Naive thymus-derived CD8-positive, alpha-beta T cell (primary cell): ENCODE results near the gene ARFGAP1. TPM values are rescaled to one million over a fixed set of nuclear protein-coding genes. Genes with fewer than 3 reads are reported as not detected.
A peak's percentile ranks its signal among the peaks of the same experiment; 100 is the strongest.

Source experiments
- ATAC-seq, 2 donors: fragments of 150-1000 bp; cut with Tn5 transposase in 1 of 2; sonication (Bioruptor Pico), chemical (Tn5 transposase) in 1 of 2; 1 replicate in 1 of 2; 2 replicates in 1 of 2; pipeline ENCODE4 v1.10.0; 2021; ENCODE audit warnings: mild to moderate bottlenecking in 2 of 2, moderate library complexity in 2 of 2
- POLR2A ChIA-PET: fragments of 350-600 bp; sonication (Branson Sonifier 250); formaldehyde crosslinking; loops from one replicate; lab custom pipeline; 2021; ENCODE audit warnings: antibody characterized with exemption; lab: Charles Lee
- DNase-seq, 10 donors: peaks; one replicate each; pipeline versions ENCODE4 v3.0.0 to v3.0.0-alpha.2; 2020 to 2022
- H3K27ac Mint-ChIP-seq, 10 donors: one replicate each; pipeline ENCODE4 v1.8.0; 2020 to 2022; ENCODE audit warnings: mild to moderate bottlenecking in 10 of 10, mixed read lengths in 10 of 10, moderate library complexity in 4 of 10, inconsistent platforms in 1 of 10
- H3K27me3 Mint-ChIP-seq, 5 donors: one replicate each; pipeline ENCODE4 v1.8.0; 2021 to 2022; ENCODE audit warnings: mixed read lengths in 5 of 5
- H3K36me3 Mint-ChIP-seq, 3 donors: one replicate each; pipeline ENCODE4 v1.8.0; 2020 to 2022; ENCODE audit warnings: mixed read lengths in 3 of 3, mild to moderate bottlenecking in 2 of 3, inconsistent platforms in 1 of 3
- H3K4me1 Mint-ChIP-seq, 4 donors: one replicate each; pipeline ENCODE4 v1.8.0; 2021 to 2022; ENCODE audit warnings: mixed read lengths in 4 of 4
- H3K4me3 Mint-ChIP-seq, 10 donors: one replicate each; pipeline ENCODE4 v1.8.0; 2020 to 2022; ENCODE audit warnings: mild to moderate bottlenecking in 10 of 10, mixed read lengths in 10 of 10, moderate library complexity in 6 of 10, inconsistent platforms in 1 of 10
- H3K9me3 Mint-ChIP-seq, 9 donors: one replicate each; pipeline ENCODE4 v1.8.0; 2020 to 2022; ENCODE audit warnings: mixed read lengths in 9 of 9, mild to moderate bottlenecking in 3 of 9, inconsistent platforms in 1 of 9, moderate library complexity in 1 of 9
- polyA plus RNA-seq, 3 donors: library from polyadenylated mRNA; unstranded; fragments of 300-500 nt; fragmentation: Illumina TruSeq; gene quantifications; one replicate each; pipeline ENCODE4 v1.2.3, GENCODE V29; 2021
- total RNA-seq, 8 experiments: library from RNA in 2 of 8; stranded (reverse) in 2 of 8; gene quantifications; one replicate each; pipeline ENCODE4 v1.2.3 and lab custom pipeline; 2021 to 2026

ARFGAP1 gene
- total and polyA plus RNA-seq, 5 experiments from 2014 or later, result 11.5 to 101 (median 19.4) TPM

GRCh38 chr20:63327231-63327745, 54.7 kb downstream of the ARFGAP1 start:
- DNase-seq, result peak in 3 of 10 donors; percentile 3 to 55 (median 19)
- Mint-ChIP-seq H3K4me3 (peak overlapping the region in 1 of 10 donors; percentile 14), H3K27me3 (peaks cover 3 to 14% (median 7%) of the 10 kb centered on the region in 5 donors)

GRCh38 chr20:63328026-63328700, 55.5 kb downstream of the ARFGAP1 start:
- POLR2A ChIA-PET, result no interaction called here
- peak in 1 of 2 donors; percentile 55 for ATAC-seq
- Mint-ChIP-seq H3K4me1 (peaks cover 0 to 10% (median 5%) of the 10 kb centered on the region in 4 donors), H3K9me3 (peaks cover 0 to 12% (median 8%) of the 10 kb centered on the region in 9 donors), H3K27ac (peak overlapping the region in 7 of 10 donors; percentile 21 to 91 (median 76)), H3K36me3 (peaks cover 0 to 7% (median 0%) of the 10 kb centered on the region in 3 donors), H3K4me3 (no peak overlapping the region), H3K27me3 (peaks cover 3 to 11% (median 7%) of the 10 kb centered on the region in 5 donors)
- peak in 1 of 10 donors; percentile 53 for DNase-seq

More at GRCh38 chr20:63327231-63327745, 54.7 kb downstream of the ARFGAP1 start:
- Mint-ChIP-seq H3K27ac (peak overlapping the region; percentile 65 to 91 (median 77)), H3K36me3 (peaks cover 0 to 7% (median 0%) of the 10 kb centered on the region in 3 donors), H3K4me1 (peaks cover 0 to 10% (median 5%) of the 10 kb centered on the region in 4 donors), H3K9me3 (peaks cover 0 to 12% (median 8%) of the 10 kb centered on the region in 9 donors)
- POLR2A ChIA-PET, result no interaction called here
- ATAC-seq, result peak in 1 of 2 donors; percentile 54

- Mint-ChIP-seq H3K27me3 (peaks cover 4 to 17% (median 12%) of the 10 kb centered on the region in 5 donors), H3K27ac (no peak overlapping the region), H3K4me3 (no peak overlapping the region), H3K36me3 (peaks cover 0 to 7% (median 0%) of the 10 kb centered on the region in 3 donors), H3K4me1 (peaks cover 0 to 10% (median 5%) of the 10 kb centered on the region in 4 donors), H3K9me3 (peaks cover 0 to 12% (median 8%) of the 10 kb centered on the region in 9 donors)
- peak in 1 of 10 donors; percentile 50 for DNase-seq
- POLR2A ChIA-PET, result no interaction called here
- ATAC-seq, result no peak
These were observed 56.2 kb downstream of the ARFGAP1 start for GRCh38 chr20:63328718-63329275.

GRCh38 chr20:63329331-63330083, 56.9 kb downstream of the ARFGAP1 start:
- Mint-ChIP-seq H3K4me3 (no peak overlapping the region), H3K4me1 (peaks cover 0 to 10% (median 4%) of the 10 kb centered on the region in 4 donors), H3K36me3 (peaks cover 0 to 7% (median 0%) of the 10 kb centered on the region in 3 donors), H3K27me3 (peaks cover 6 to 24% (median 16%) of the 10 kb centered on the region in 5 donors), H3K9me3 (peaks cover 0 to 12% (median 8%) of the 10 kb centered on the region in 9 donors), H3K27ac (peak overlapping the region in 2 of 10 donors; percentile 75 to 77)
- ATAC-seq, result peak in 1 of 2 donors; percentile 13
- peak in 1 of 10 donors; percentile 58 for DNase-seq
- POLR2A ChIA-PET, result no interaction called here

GRCh38 chr20:63330084-63330760, 57.6 kb downstream of the ARFGAP1 start:
- no peak overlapping the region for H3K4me3 Mint-ChIP-seq
- no peak for ATAC-seq
- H3K27ac Mint-ChIP-seq, result no peak overlapping the region
- POLR2A ChIA-PET, result no interaction called here
- peaks cover 6 to 26% (median 16%) of the 10 kb centered on the region in 5 donors for H3K27me3 Mint-ChIP-seq
- H3K36me3 Mint-ChIP-seq, result peaks cover 0 to 7% (median 0%) of the 10 kb centered on the region in 3 donors
- peak in 1 of 10 donors; percentile 31 for DNase-seq
- H3K4me1 Mint-ChIP-seq, result peaks cover 0 to 10% (median 4%) of the 10 kb centered on the region in 4 donors
- H3K9me3 Mint-ChIP-seq, result peaks cover 0 to 12% (median 8%) of the 10 kb centered on the region in 9 donors

- no peak overlapping the region for H3K27ac Mint-ChIP-seq
- POLR2A ChIA-PET, result no interaction called here
- H3K9me3 Mint-ChIP-seq, result peaks cover 0 to 12% (median 8%) of the 10 kb centered on the region in 9 donors
- H3K4me3 Mint-ChIP-seq, result no peak overlapping the region
- peak in 1 of 2 donors; percentile 20 for ATAC-seq
- peaks cover 6 to 33% (median 24%) of the 10 kb centered on the region in 5 donors for H3K27me3 Mint-ChIP-seq
- DNase-seq, result no peak
- H3K36me3 Mint-ChIP-seq, result peaks cover 0 to 7% (median 0%) of the 10 kb centered on the region in 3 donors
- peaks cover 0 to 10% (median 4%) of the 10 kb centered on the region in 4 donors for H3K4me1 Mint-ChIP-seq
These were observed 58.3 kb downstream of the ARFGAP1 start for GRCh38 chr20:63330940-63331339.

- Mint-ChIP-seq H3K4me1 (peaks cover 0 to 4% (median 3%) of the 10 kb centered on the region in 4 donors), H3K36me3 (peaks cover 0 to 7% (median 0%) of the 10 kb centered on the region in 3 donors), H3K27me3 (peaks cover 8 to 42% (median 30%) of the 10 kb centered on the region in 5 donors), H3K9me3 (peaks cover 0 to 12% (median 8%) of the 10 kb centered on the region in 9 donors), H3K27ac (peak overlapping the region in 2 of 10 donors; percentile 19 to 22), H3K4me3 (no peak overlapping the region)
- DNase-seq (no peak), ATAC-seq (no peak)
- POLR2A ChIA-PET, result interaction anchor here (0.6 kb wide), 1 partner anchor 189 kb away, joined by 3 read pairs; no protein-coding TSS in a partner anchor
These were observed 59.3 kb downstream of the ARFGAP1 start for GRCh38 chr20:63331741-63332400.

- Mint-ChIP-seq H3K36me3 (peaks cover 0 to 7% (median 0%) of the 10 kb centered on the region in 3 donors), H3K27me3 (peaks cover 13 to 48% (median 32%) of the 10 kb centered on the region in 5 donors), H3K9me3 (peaks cover 0 to 12% (median 8%) of the 10 kb centered on the region in 9 donors), H3K27ac (no peak overlapping the region), H3K4me3 (no peak overlapping the region), H3K4me1 (no peaks in the 10 kb centered on the region)
- no peak for ATAC-seq
- POLR2A ChIA-PET, result interaction anchor here (0.6 kb wide), 1 partner anchor 189 kb away, joined by 3 read pairs; no protein-coding TSS in a partner anchor
- no peak for DNase-seq
These were observed 60.1 kb downstream of the ARFGAP1 start for GRCh38 chr20:63332488-63333240.

DNA sequence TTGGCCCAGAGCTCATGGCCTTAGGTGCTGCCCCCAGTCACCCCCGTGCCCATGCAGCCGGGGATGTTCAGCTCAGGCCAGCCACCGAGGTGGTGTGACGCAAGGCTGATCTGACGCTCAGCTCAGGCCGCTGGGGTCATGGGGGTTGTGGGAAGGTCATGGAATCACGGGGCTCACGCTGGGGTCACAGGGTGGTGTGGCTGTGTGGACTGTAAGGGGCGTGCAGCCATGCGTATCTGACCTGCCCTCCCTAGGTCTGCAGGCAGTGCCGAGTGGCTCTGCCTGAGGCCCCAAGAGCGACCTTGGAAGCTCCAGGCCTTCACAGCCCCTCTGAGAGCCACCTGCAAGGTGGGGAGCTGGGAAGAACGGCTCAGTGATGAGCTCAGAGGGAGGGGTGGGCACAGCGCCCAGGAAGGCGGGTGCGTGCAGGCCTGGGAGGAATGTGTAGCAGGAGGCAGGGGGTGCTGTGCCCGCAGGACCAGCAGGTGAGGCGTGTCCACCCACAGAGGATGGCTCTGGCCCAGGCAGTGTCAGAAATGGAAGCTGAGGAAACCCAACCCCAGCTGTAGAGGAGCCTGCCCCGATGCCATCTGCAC, 60.7 kb downstream of the ARFGAP1 start:
- H3K4me1 Mint-ChIP-seq, result no peaks in the 10 kb centered on the region
- no peak overlapping the region for H3K4me3 Mint-ChIP-seq
- POLR2A ChIA-PET, result no interaction called here

DNA sequence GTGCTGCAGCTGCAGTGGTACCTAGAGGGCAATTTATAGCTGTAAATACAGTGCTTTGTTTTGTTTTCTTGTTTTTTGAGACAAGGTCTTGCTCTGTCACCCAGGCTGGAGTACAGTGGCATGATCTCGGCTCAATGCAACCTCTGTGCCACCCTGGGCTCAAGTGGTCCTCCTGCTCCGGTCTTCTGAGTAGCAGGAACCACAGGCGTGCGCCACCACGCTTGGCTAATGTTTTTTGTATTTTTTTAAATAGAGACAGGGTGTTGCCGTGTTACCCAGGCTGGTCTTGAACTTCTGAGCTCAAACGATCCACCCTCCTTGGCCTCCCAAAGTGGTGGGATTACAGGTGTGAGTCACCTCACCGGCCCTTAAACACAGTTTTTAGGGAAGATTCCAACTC, 61.7 kb downstream of the ARFGAP1 start:
- ATAC-seq, result no peak
- peaks cover 0 to 7% (median 0%) of the 10 kb centered on the region in 3 donors for H3K36me3 Mint-ChIP-seq
- H3K4me3 Mint-ChIP-seq, result no peak overlapping the region
- no peak for DNase-seq
- peaks cover 16 to 63% (median 42%) of the 10 kb centered on the region in 5 donors for H3K27me3 Mint-ChIP-seq
- no peaks in the 10 kb centered on the region for H3K4me1 Mint-ChIP-seq
- POLR2A ChIA-PET, result no interaction called here
- H3K9me3 Mint-ChIP-seq, result peaks cover 0 to 12% (median 8%) of the 10 kb centered on the region in 9 donors
- H3K27ac Mint-ChIP-seq, result no peak overlapping the region

More for the DNA sequence above, 60.7 kb downstream of the ARFGAP1 start:
- Mint-ChIP-seq H3K36me3 (peaks cover 0 to 7% (median 0%) of the 10 kb centered on the region in 3 donors), H3K27me3 (peaks cover 15 to 55% (median 36%) of the 10 kb centered on the region in 5 donors), H3K9me3 (peaks cover 0 to 12% (median 8%) of the 10 kb centered on the region in 9 donors), H3K27ac (no peak overlapping the region)
- ATAC-seq (no peak), DNase-seq (no peak)
